GM23248 (cell line): ENCODE measurements around the gene A2M.

Experiments used
- EZH2 ChIP-seq: fragments of 200-600 bp; sonication (generic); IDR thresholded peaks from 2 replicates; pipeline ENCODE4 v1.6.1; 2018; ENCODE audit warnings: antibody characterized with exemption, mild to moderate bottlenecking; ENCODE audit not compliant: insufficient read depth, poor library complexity, severe bottlenecking
- EZH2phosphoT487 ChIP-seq: fragments of 200-600 bp; sonication (generic); IDR thresholded peaks from 2 replicates; pipeline ENCODE4 v1.6.1; 2018; ENCODE audit warnings: antibody characterized with exemption, moderate library complexity, mild to moderate bottlenecking, low read depth; ENCODE audit not compliant: insufficient read depth

DNA sequence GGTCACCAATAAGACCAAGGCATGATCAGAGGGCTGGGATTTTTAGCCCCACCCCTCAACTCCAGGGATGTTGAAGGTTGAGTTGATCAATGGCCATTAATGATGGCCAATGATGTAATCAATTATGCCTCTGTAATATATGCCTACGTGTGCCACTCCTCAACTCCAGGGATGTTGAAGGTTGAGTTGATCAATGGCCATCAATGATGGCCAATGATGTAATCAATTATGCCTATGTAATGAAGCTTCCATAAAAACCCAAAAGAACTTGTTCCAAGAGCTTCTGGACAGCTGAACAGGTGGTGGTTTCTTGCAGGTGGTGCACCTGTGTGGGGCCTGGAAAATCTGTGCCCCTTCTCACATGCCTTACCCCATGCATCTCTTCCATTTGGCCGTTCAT is 93.1 kb downstream of the A2M start:
- TF ChIP-seq EZH2phosphoT487 (no peak), EZH2 (no peak)
